Duodenal mucosa (tissue), 2 donors: ENCODE measurements around the gene PRKCZ.
A peak's percentile ranks its signal among the peaks of the same experiment; 100 is the strongest.
"Not testable (repeated sequence)": the region's sequence is repeated elsewhere in the genome, so short reads cannot be mapped to it uniquely, and the experiment has no call there.

Source experiments
- H3K27ac ChIP-seq: one replicate; pipeline ENCODE4 v1.7.0; 2013; ENCODE audit warnings: low read depth, low read length
- H3K27me3 ChIP-seq, 2 donors: one replicate each; pipeline ENCODE4 v1.7.0; 2013; ENCODE audit warnings: low read length in 2 of 2, control low read depth in 1 of 2; ENCODE audit not compliant: insufficient read depth in 2 of 2, control insufficient read depth in 1 of 2
- H3K36me3 ChIP-seq, 2 donors: one replicate each; pipeline ENCODE4 v1.7.0; 2013; ENCODE audit warnings: low read length in 2 of 2, control low read depth in 1 of 2; ENCODE audit not compliant: insufficient read depth in 2 of 2, control insufficient read depth in 1 of 2
- H3K4me1 ChIP-seq, 2 donors: one replicate each; pipeline ENCODE4 v1.7.0; 2013; ENCODE audit warnings: low read length in 2 of 2, control low read depth in 1 of 2; ENCODE audit not compliant: insufficient read depth in 2 of 2, control insufficient read depth in 1 of 2
- H3K4me3 ChIP-seq, 2 donors: one replicate each; pipeline ENCODE4 v1.7.0; 2013; ENCODE audit warnings: low read length in 2 of 2, low read depth in 1 of 2
- H3K9ac ChIP-seq, 2 donors: one replicate each; pipeline ENCODE4 v1.7.0; 2013; ENCODE audit warnings: low read length in 2 of 2, low read depth in 1 of 2
- H3K9me3 ChIP-seq, 2 donors: one replicate each; pipeline ENCODE4 v1.7.0; 2013; ENCODE audit warnings: low read length in 2 of 2, control low read depth in 1 of 2; ENCODE audit not compliant: control insufficient read depth in 1 of 2

The PRKCZ gene

DNA sequence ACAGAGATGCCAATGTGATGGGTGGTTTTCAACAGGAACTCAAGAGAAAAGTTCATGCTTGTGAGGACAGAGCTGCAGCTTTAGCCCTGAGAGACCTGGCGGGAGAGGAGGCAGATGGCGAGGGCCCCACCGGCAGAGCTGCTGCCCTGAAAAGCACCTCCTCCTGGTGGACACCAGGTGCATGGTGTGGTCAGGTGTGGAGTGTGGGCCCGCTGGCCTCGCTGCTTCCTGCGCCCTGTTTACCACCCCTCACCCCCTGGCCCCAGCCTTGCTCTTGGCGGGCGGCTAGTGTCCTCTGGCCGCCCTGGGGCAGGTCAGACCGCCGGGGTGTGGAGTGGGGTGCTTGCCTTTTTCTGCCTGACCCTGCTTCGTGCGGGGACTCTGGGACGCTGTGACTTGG lies 42.8 kb downstream of the PRKCZ start:
- H3K27ac ChIP-seq, result peak overlapping the region; percentile 56
- peaks cover 8 to 13% of the 10 kb centered on the region in 2 donors for H3K4me1 ChIP-seq
- peak overlapping the region in 1 of 2 donors; percentile 54 for H3K9ac ChIP-seq
- no peak overlapping the region for H3K4me3 ChIP-seq
- H3K36me3 ChIP-seq, result peaks cover 8 to 11% of the 10 kb centered on the region in 2 donors
- peaks cover 0 to 4% of the 10 kb centered on the region in 2 donors for H3K9me3 ChIP-seq
- H3K27me3 ChIP-seq, result no peaks in the 10 kb centered on the region

DNA sequence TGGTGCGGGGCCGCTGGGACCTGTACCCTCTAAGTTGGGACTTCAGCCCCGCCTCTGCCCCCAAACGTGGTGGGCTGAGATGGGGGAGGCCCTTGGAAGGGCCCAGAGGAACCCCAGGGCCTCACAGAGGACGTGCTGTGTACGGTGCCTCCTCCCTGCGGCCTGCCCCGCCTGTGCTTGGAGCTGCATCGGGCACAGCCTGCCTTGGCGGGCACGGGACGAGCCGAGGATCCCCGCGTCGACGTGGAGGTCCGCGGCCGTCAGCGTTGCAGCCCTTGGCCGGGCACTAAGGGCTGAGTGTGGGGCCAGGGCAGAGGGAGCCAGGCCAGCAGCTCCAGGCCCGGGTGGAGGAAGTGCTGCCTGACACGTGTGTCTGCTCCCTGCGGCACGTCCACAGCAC lies 43.4 kb downstream of the PRKCZ start:
- H3K9me3 ChIP-seq, result peaks cover 0 to 4% of the 10 kb centered on the region in 2 donors
- H3K4me3 ChIP-seq, result no peak overlapping the region
- no peaks in the 10 kb centered on the region for H3K27me3 ChIP-seq
- H3K36me3 ChIP-seq, result peaks cover 8 to 9% of the 10 kb centered on the region in 2 donors
- no peak overlapping the region for H3K9ac ChIP-seq
- H3K4me1 ChIP-seq, result peaks cover 8 to 13% of the 10 kb centered on the region in 2 donors
- no peak overlapping the region for H3K27ac ChIP-seq

DNA sequence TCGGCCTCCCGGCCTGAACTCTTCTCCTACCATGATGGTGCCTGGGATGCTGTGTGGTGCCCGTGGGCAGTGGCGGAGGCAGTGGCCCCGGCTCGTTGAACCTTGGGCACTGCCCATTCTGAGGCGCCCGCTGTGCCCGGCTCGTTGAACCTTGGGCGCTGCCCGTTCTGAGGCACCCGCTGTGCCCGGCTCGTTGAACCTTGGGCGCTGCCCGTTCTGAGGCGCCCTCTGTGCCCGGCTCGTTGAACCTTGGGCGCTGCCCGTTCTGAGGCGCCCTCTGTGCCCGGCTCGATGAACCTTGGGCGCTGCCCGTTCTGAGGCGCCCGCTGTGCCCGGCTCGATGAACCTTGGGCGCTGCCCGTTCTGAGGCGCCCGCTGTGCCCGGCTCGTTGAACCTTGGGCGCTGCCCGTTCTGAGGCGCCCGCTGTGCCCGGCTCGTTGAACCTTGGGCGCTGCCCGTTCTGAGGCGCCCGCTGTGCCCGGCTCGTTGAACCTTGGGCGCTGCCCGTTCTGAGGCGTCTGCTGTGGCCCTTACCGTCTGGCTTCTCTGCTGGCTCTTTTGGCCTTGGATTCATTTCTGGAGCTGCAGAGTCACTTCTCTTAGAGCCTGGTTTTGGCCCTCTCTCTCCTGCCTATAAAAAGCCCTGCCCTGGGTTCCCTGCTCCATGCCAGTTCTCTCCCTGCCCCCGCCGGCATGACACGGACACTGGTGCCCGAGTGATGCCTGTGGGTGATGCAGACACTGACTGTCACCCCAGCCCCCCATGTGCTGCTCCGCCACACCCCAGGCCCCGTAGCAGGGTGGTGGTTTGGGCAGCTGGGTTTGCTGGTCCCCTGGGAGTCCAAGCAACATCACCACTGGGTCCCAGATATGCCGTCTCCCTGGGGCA lies 44.3 kb downstream of the PRKCZ start:
- H3K4me1 ChIP-seq, result peaks cover 8 to 13% of the 10 kb centered on the region in 2 donors
- H3K9ac ChIP-seq, H3K27ac ChIP-seq, H3K36me3 ChIP-seq, H3K27me3 ChIP-seq, H3K9me3 ChIP-seq, H3K4me3 ChIP-seq: not testable (repeated sequence)

DNA sequence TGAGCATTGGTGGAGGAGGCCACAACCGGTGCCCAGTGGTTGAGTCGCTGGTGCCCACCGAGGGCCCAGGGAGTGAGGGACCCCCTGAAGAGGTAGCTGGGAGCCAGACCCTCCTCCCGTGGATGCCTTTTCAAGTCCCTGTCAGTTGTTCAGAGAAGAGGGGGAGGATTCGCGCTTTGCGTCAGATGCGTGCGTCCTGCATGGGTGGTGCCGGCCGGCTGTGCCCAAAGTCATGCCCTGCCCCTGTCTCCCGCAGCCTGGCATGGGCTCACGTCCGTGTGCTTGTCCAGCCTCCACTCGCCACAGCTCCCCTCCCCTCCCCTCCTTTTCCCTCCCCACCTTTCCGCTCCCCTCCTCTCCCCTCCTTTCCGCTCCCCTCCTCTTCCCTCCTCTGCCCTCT lies 45.2 kb downstream of the PRKCZ start:
- Histone ChIP-seq H3K9ac (no peak overlapping the region), H3K27me3 (no peaks in the 10 kb centered on the region), H3K4me3 (no peak overlapping the region), H3K27ac (no peak overlapping the region), H3K9me3 (peaks cover 0 to 4% of the 10 kb centered on the region in 2 donors), H3K36me3 (peaks cover 8% of the 10 kb centered on the region in 2 donors), H3K4me1 (peaks cover 8 to 13% of the 10 kb centered on the region in 2 donors)

DNA sequence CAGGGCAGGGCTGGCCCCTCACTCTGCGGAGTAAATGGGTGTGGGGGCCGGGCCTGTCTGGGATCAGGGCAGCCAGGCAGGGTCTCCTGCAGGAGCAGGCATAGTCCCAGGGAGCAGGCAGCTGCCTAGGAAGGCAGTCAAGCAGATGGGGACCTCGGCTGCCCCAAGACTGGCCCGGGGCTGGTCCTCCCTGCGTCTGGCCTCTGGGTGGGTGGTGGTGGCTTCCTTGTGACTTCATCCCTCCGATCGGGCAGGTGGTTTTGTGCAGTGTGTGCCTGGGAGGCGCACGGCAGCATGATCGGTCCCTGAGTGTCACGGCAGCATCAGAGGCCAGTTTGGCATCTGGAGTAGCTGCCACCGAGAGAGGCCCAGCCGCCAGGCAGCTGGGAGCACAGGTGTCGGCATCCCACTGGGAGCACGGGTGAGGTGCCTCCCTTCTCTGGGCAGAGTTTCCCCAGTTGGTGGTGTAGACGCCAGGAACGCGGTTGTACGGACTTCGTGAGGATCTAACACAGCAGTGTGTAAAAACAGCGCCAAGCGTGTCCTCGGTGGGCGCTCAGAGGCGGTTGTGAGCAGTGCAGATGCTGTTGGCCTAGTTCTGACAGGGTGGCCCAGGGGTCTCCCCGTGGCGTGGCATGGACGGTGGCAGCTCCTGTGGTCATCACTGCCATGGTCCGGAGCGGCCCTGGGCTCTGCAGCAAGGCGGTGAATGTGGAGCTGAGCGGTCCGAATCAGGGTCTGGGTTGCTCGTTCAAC lies 45.9 kb downstream of the PRKCZ start:
- peaks cover 8 to 13% of the 10 kb centered on the region in 2 donors for H3K4me1 ChIP-seq
- H3K9me3 ChIP-seq, result peaks cover 0 to 4% of the 10 kb centered on the region in 2 donors
- H3K27ac ChIP-seq, result no peak overlapping the region
- H3K36me3 ChIP-seq, result peaks cover 8% of the 10 kb centered on the region in 2 donors
- no peaks in the 10 kb centered on the region for H3K27me3 ChIP-seq
- H3K9ac ChIP-seq, result no peak overlapping the region
- no peak overlapping the region for H3K4me3 ChIP-seq

DNA sequence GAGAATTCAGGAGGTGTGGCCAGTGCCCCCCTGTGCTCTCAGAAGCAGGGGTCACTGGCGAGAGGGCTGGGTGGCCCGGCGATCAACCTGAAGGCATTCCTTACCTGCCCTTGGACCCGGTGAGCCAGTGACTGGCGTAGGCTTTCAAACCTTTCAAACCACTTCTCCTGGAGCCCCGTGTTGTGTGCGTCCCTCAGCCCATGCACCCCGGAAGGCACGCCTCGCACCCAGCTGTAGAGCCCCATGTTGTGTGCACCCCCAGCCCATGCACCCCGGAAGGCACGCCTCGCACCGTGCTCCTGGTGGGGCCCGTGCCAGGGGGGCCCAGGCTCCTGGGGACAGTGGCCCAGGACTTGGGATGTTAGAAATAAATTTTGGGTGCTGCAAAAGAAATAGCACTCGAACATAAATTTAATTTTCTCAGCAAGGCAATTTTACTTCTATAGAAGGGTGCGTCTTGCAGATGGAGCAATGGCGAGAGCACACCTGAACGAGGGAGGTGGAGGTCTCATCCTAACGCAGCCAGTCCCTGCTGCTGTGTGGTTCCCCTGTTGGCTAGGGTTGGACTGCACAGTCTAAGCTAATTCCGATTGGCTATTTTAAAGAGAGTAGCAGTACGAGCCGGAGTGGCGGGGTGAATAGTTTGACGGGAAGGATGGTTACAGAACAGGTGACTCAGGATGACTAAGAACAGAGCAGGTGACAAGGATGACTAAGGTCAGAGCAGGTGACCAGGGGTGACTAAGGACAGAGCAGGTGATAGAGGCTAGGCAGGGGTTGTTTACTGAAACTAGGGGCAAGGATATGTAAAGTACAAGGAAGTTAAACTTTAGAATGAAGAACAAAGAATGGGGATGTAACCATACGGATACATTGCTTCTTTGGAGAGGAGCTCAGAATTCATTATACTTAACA lies 47.4 kb downstream of the PRKCZ start:
- H3K4me3 ChIP-seq, result no peak overlapping the region
- H3K9me3 ChIP-seq, result peaks cover 0 to 4% of the 10 kb centered on the region in 2 donors
- no peak overlapping the region for H3K9ac ChIP-seq
- no peak overlapping the region for H3K27ac ChIP-seq
- no peaks in the 10 kb centered on the region for H3K27me3 ChIP-seq
- peaks cover 3 to 5% of the 10 kb centered on the region in 2 donors for H3K4me1 ChIP-seq
- H3K36me3 ChIP-seq, result peaks cover 8 to 13% of the 10 kb centered on the region in 2 donors

DNA sequence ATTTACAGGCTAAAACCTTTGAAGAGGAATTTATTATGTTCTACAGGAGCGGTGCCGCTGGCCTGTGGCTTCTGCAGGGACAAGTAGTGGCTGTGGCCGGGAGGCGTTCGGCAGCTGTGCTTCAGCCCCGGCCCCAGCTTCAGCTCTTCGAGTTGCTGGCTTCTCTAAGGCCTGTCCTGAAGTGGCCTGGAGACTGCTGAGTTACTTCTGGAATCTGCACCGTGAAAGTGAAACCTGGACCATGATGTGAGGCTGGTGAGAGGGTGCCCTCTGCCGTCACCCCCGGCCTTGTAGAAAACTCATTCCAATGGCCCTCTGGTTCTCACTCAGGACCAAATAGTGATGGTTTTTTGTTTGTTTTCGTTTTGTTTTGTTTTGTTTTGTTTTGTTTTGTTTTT lies 48.1 kb downstream of the PRKCZ start:
- peaks cover 8 to 16% of the 10 kb centered on the region in 2 donors for H3K36me3 ChIP-seq
- no peaks in the 10 kb centered on the region for H3K27me3 ChIP-seq
- H3K27ac ChIP-seq, result no peak overlapping the region

DNA sequence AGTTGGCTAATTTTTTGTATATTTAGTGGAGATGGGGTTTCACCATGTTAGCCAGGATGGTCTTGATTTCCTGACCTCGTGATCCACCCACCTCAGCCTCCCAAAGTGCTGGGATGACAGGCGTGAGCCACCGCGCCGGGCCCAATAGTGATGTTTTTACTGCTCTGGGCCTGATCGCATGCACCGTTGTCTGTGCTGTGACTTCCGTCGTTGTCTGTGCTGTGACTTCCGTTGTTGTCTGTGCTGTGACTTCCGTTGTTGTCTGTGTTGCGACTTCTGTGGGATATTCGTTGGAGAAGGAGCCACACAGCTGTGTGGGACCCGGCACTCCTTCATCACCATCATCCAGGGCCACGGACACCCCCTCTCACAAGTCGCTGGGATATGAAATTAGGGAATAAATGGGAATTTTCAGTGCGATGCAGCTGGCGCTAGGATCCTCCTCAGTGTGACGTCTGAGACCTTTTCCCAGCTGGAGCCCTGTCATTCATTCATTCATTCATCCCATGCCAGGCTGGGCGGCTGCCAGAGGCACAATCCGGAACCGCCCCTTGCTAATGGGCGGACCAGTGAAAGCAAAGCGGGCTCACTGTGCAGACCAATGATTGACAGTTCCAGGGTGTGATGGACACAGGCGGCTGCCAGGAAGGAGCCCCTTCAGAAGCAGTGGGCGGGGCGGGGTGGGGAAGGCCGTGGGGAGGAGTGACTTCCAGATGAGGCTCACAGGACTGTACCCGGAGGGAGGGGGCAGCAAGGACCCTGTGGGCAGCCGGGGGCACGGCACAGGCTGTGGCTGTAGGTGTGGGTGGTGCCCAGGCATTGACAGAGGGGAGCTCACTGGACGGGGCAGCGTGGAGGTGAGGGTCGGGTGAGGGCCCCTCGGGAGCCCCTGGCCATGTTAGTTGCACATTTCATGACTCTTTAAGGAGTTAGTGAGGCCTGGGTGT lies 48.9 kb downstream of the PRKCZ start:
- Histone ChIP-seq H3K9ac (no peak overlapping the region), H3K27ac (no peak overlapping the region), H3K4me1 (peaks cover 0 to 5% of the 10 kb centered on the region in 2 donors), H3K4me3 (no peak overlapping the region), H3K9me3 (peaks cover 0 to 4% of the 10 kb centered on the region in 2 donors), H3K36me3 (peaks cover 8 to 12% of the 10 kb centered on the region in 2 donors), H3K27me3 (no peaks in the 10 kb centered on the region)

More for the DNA sequence above, 48.1 kb downstream of the PRKCZ start:
- Histone ChIP-seq H3K4me1 (no peaks in the 10 kb centered on the region), H3K9ac (no peak overlapping the region), H3K9me3 (peaks cover 0 to 4% of the 10 kb centered on the region in 2 donors), H3K4me3 (no peak overlapping the region)
